SK-N-SH (cell line): ENCODE data around the gene TNIP2. TPM values are rescaled to one million over a fixed set of nuclear protein-coding genes. Genes with fewer than 3 reads are reported as not detected.

ENCODE experiments used
- CTCF ChIA-PET: fragments of 300-600, 350-600 bp; formaldehyde crosslinking; extraction: SDS; loops from one replicate; lab custom pipeline; 2021; lab: Yijun Ruan, JAX
- POLR2A ChIA-PET: fragments of 350-600 bp; sonication (Branson Sonifier 250); formaldehyde crosslinking; extraction: SDS; loops from one replicate; lab custom pipeline; 2020; ENCODE audit warnings: antibody characterized with exemption, inconsistent platforms; lab: Yijun Ruan, JAX
- DNase-seq: peaks from one replicate; pipeline ENCODE4 v3.0.0; 2012
- H2AFZ ChIP-seq: fragments of 200-600 bp; sonication (generic); 2 replicates; pipeline ENCODE4 v1.8.1; 2016; ENCODE audit warnings: antibody characterized with exemption, mild to moderate bottlenecking, low read depth
- H3F3A ChIP-seq: fragments of 200-600 bp; sonication (generic); replicated peaks from 2 replicates; pipeline ENCODE3; 2016; ENCODE audit warnings: antibody characterized with exemption, mild to moderate bottlenecking; ENCODE audit not compliant: insufficient read depth
- H3K27ac ChIP-seq, 2 experiments: fragments of 200-500 bp in 1 of 2; fragments of 200-600 bp in 1 of 2; sonication (Bioruptor generic) in 1 of 2; sonication (generic), shearing (Covaris generic) in 1 of 2; 2 replicates each; pipeline versions ENCODE4 v1.5.1 to v1.6.1; 2014 to 2016; ENCODE audit warnings: low read depth in 2 of 2, inconsistent platforms in 1 of 2, low read length in 1 of 2, mild to moderate bottlenecking in 1 of 2, mixed read lengths in 1 of 2
- H3K27me3 ChIP-seq: fragments of 200-600 bp; sonication (generic), shearing (Covaris generic); 2 replicates; pipeline ENCODE4 v1.6.1; 2016; ENCODE audit warnings: mixed run types; ENCODE audit not compliant: insufficient read depth
- H3K36me3 ChIP-seq, 2 experiments: fragments of 200-500 bp in 1 of 2; fragments of 200-600 bp in 1 of 2; sonication (Bioruptor generic) in 1 of 2; sonication (generic) in 1 of 2; replicated peaks in 1 of 2; 2 replicates each; pipeline versions ENCODE3 to v1.5.1; 2014 to 2016; ENCODE audit warnings: low read length in 1 of 2, mild to moderate bottlenecking in 1 of 2; ENCODE audit not compliant: insufficient read depth in 2 of 2, control insufficient read depth in 1 of 2
- H3K4me1 ChIP-seq, 2 experiments: fragments of 200-500 bp in 1 of 2; fragments of 200-600 bp in 1 of 2; sonication (Bioruptor generic) in 1 of 2; sonication (generic), shearing (Covaris generic) in 1 of 2; 2 replicates each; pipeline versions ENCODE4 v1.5.1 to v1.6.1; 2014 to 2016; ENCODE audit warnings: low read depth in 1 of 2, low read length in 1 of 2, mixed run types in 1 of 2; ENCODE audit not compliant: insufficient read depth in 2 of 2, control insufficient read depth in 1 of 2
- H3K4me2 ChIP-seq: fragments of 200-600 bp; sonication (generic), shearing (Covaris generic); 2 replicates; pipeline ENCODE4 v1.6.1; 2017; ENCODE audit warnings: mixed run types
- H3K4me3 ChIP-seq, 2 experiments: fragments of 200-500 bp in 1 of 2; fragments of 200-600 bp in 1 of 2; sonication (Bioruptor generic) in 1 of 2; sonication (generic), shearing (Covaris generic) in 1 of 2; 2 replicates each; pipeline versions ENCODE4 v1.5.1 to v1.8.1; 2014 to 2016; ENCODE audit warnings: low read depth in 2 of 2, inconsistent platforms in 1 of 2, low read length in 1 of 2, mild to moderate bottlenecking in 1 of 2, mixed read lengths in 1 of 2, moderate library complexity in 1 of 2
- H3K79me2 ChIP-seq: fragments of 200-600 bp; sonication (generic); 2 replicates; pipeline ENCODE4 v1.8.1; 2017; ENCODE audit warnings: mild to moderate bottlenecking; ENCODE audit not compliant: insufficient read depth
- H3K9ac ChIP-seq: fragments of 200-600 bp; sonication (generic); 2 replicates; pipeline ENCODE4 v1.6.1; 2017; ENCODE audit warnings: mixed run types
- H3K9me2 ChIP-seq: fragments of 200-600 bp; sonication (generic); 2 replicates; pipeline ENCODE4 v1.6.1; 2017; ENCODE audit warnings: mixed run types
- H3K9me3 ChIP-seq: fragments of 200-600 bp; sonication (generic); 2 replicates; pipeline ENCODE4 v1.6.1; 2017; ENCODE audit warnings: mixed run types, mild to moderate bottlenecking, moderate library complexity
- H4K20me1 ChIP-seq: fragments of 200-600 bp; sonication (generic); 2 replicates; pipeline ENCODE4 v1.6.1; 2017; ENCODE audit warnings: mild to moderate bottlenecking, mixed run types; ENCODE audit not compliant: insufficient read depth
- EZH2phosphoT487 ChIP-seq: fragments of 200-600 bp; sonication (generic); IDR thresholded peaks from 2 replicates; pipeline ENCODE4 v1.6.1; 2017; ENCODE audit warnings: low read depth, mixed run types, mild to moderate bottlenecking, antibody characterized with exemption, moderate library complexity, borderline replicate concordance
- FOXJ3 ChIP-seq: sonication (generic); formaldehyde crosslinking; IDR thresholded peaks from 2 replicates; pipeline ENCODE4 v1.5.1; 2020; ENCODE audit warnings: mild to moderate bottlenecking, missing genetic modification reagents
- FOXM1 ChIP-seq: IDR thresholded peaks from 2 replicates; pipeline ENCODE4 v1.4.0; 2012; ENCODE audit warnings: low read depth, mild to moderate bottlenecking
- GABPA ChIP-seq: IDR thresholded peaks from 2 replicates; pipeline ENCODE4 v1.4.0; 2012; ENCODE audit warnings: low read depth, mild to moderate bottlenecking
- MXI1 ChIP-seq: IDR thresholded peaks from 2 replicates; pipeline ENCODE4 v1.6.1; 2012; ENCODE audit warnings: mild to moderate bottlenecking, low read depth, low read length, improper control_type of control experiment
- NRF1 ChIP-seq: IDR thresholded peaks from 2 replicates; pipeline ENCODE4 v1.6.1; 2012; ENCODE audit warnings: low read depth, mild to moderate bottlenecking, low read length
- RFX5 ChIP-seq: IDR thresholded peaks from 2 replicates; pipeline ENCODE4 v1.6.1; 2012; ENCODE audit warnings: mild to moderate bottlenecking, improper control_type of control experiment, low read length
- RXRA ChIP-seq: IDR thresholded peaks from 2 replicates; pipeline ENCODE4 v1.4.0; 2012; ENCODE audit warnings: low read depth, mild to moderate bottlenecking, borderline replicate concordance
- SIN3A ChIP-seq: IDR thresholded peaks from 2 replicates; pipeline ENCODE4 v1.6.1; 2012; ENCODE audit warnings: low read depth, mild to moderate bottlenecking, low read length, moderate library complexity, borderline replicate concordance
- TCF12 ChIP-seq: IDR thresholded peaks from 2 replicates; pipeline ENCODE4 v1.4.0; 2012
- WGBS: methylation state at CpG from one replicate; pipeline ENCODE4 v1.1.6; 2017; ENCODE audit warnings: low lambda C conversion rate; 5-methylcytosine and 5-hydroxymethylcytosine counted together
- polyA plus RNA-seq, 3 experiments: library from polyadenylated mRNA; depleted of rRNA; stranded (reverse); fragments of >200 nt; gene quantifications; 2 replicates each; pipeline ENCODE4 v1.2.3, GENCODE V29; 2012
- TF ChIP-seq, protein P1 (sequence below): IDR thresholded peaks from 2 replicates; pipeline ENCODE4 v1.6.1; 2012; ENCODE audit warnings: mild to moderate bottlenecking, low read depth, low read length, moderate library complexity
- TF ChIP-seq, protein P2 (sequence below): IDR thresholded peaks from 2 replicates; pipeline ENCODE4 v1.4.0; 2012; ENCODE audit warnings: low read depth

TNIP2 gene
- polyA plus RNA-seq, 1 of the 3 experiments (the other 2 are of a cell fraction) = 78.9 TPM

DNA sequence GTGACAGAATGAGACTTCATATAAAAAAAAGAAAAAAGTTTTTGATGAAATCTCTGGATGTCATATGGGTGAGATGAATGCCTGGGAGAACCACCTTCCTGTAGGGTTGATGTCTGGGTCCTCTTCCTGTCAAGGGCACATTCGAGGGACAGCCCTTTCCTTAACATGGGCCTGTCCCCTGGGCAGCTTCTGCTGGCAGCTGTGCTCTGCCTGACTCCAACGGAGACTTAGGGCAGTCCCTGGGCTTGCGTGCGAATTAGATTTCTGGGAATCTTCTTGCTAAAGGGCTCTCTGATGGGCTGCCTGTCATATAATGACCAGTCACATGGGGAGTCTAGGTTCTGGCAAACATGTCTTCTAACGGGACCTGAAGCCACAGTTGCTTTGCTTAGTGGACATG, 40.7 kb downstream of the TNIP2 start:
- Histone ChIP-seq H3K9ac (no peak overlapping the region), H3K9me2 (no peaks in the 10 kb centered on the region), H4K20me1 (0 out of 2 replicates have a peak, but pooled peaks cover 8% of the 10 kb centered on the region), H3K27me3 (no peaks in the 10 kb centered on the region), H3K79me2 (peaks cover 43% of the 10 kb centered on the region; the same call in 1 of the 2 replicates), H3K4me2 (no peak overlapping the region), H3K9me3 (peaks cover 6% of the 10 kb centered on the region), H3K4me1 (peaks cover 0 to 12% of the 10 kb centered on the region in 2 experiments; a peak in 1 of 4 replicates), H3K27ac (no peak overlapping the region), H3K4me3 (no peak overlapping the region)
- 50% methylated on average over 2 of the region's 5 CpGs for WGBS
- TF ChIP-seq SIN3A = no peak
- no peak for TF ChIP-seq TCF12
- TF ChIP-seq EZH2phosphoT487 = no peak
- TF ChIP-seq FOXJ3 (CRISPR knock-in tag) = no peak
- TF ChIP-seq, protein P1, sequence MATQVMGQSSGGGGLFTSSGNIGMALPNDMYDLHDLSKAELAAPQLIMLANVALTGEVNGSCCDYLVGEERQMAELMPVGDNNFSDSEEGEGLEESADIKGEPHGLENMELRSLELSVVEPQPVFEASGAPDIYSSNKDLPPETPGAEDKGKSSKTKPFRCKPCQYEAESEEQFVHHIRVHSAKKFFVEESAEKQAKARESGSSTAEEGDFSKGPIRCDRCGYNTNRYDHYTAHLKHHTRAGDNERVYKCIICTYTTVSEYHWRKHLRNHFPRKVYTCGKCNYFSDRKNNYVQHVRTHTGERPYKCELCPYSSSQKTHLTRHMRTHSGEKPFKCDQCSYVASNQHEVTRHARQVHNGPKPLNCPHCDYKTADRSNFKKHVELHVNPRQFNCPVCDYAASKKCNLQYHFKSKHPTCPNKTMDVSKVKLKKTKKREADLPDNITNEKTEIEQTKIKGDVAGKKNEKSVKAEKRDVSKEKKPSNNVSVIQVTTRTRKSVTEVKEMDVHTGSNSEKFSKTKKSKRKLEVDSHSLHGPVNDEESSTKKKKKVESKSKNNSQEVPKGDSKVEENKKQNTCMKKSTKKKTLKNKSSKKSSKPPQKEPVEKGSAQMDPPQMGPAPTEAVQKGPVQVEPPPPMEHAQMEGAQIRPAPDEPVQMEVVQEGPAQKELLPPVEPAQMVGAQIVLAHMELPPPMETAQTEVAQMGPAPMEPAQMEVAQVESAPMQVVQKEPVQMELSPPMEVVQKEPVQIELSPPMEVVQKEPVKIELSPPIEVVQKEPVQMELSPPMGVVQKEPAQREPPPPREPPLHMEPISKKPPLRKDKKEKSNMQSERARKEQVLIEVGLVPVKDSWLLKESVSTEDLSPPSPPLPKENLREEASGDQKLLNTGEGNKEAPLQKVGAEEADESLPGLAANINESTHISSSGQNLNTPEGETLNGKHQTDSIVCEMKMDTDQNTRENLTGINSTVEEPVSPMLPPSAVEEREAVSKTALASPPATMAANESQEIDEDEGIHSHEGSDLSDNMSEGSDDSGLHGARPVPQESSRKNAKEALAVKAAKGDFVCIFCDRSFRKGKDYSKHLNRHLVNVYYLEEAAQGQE = no peak
- no peak for TF ChIP-seq RXRA
- no peak for TF ChIP-seq RFX5
- no peak for TF ChIP-seq FOXM1
- TF ChIP-seq NRF1 = no peak
- no peak for TF ChIP-seq MXI1
- TF ChIP-seq, all 33 proteins: peak for 0
- Histone ChIP-seq H3K36me3 (peaks cover 11 to 61% of the 10 kb centered on the region in 2 experiments), H3F3A (no peaks in the 10 kb centered on the region), H2AFZ (no peak overlapping the region)
- ChIA-PET CTCF (interaction anchor here (3.1 kb wide), 1 partner anchor 9 kb away, joined by 7 read pairs; no protein-coding TSS in a partner anchor), POLR2A (no interaction called here)
- DNase-seq = no peak

DNA sequence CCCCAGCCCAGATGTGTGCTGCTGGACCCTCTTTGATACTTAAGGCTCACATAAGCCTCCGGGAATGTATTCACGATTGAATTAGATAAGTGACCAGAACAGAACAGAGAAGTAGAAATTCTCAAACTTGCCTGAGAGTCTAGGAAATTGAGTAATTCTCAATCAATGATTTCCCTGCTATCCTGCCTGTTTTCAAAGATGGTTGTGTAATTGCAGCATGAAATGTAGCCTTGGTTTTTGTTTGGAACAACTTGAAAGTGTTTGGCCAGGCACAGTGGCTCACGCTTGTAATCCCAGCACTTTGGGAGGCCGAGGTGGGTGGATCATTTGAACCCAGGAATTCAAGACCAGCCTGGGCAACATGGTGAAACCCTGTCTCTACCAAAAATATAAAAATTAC, 41.2 kb downstream of the TNIP2 start:
- no peak overlapping the region for H3K4me2 ChIP-seq
- no peak overlapping the region; a peak in 1 of 4 replicates for H3K27ac ChIP-seq
- H3K9me2 ChIP-seq = no peaks in the 10 kb centered on the region
- ChIA-PET POLR2A (no interaction called here), CTCF (interaction anchor here (3.1 kb wide), 1 partner anchor 10 kb away, joined by 7 read pairs; no protein-coding TSS in a partner anchor)
- H3K27me3 ChIP-seq = no peaks in the 10 kb centered on the region
- peaks cover 11 to 56% of the 10 kb centered on the region in 2 experiments for H3K36me3 ChIP-seq
- no peak overlapping the region for H2AFZ ChIP-seq
- WGBS = 89% methylated on average over 4 of the region's 4 CpGs
- DNase-seq = no peak
- H3K79me2 ChIP-seq = peaks cover 46% of the 10 kb centered on the region; the same call in 1 of the 2 replicates
- H3F3A ChIP-seq = no peaks in the 10 kb centered on the region
- H3K9me3 ChIP-seq = peaks cover 6% of the 10 kb centered on the region
- peaks cover 0 to 12% of the 10 kb centered on the region in 2 experiments; a peak in 1 of 4 replicates for H3K4me1 ChIP-seq
- TF ChIP-seq, protein P2, sequence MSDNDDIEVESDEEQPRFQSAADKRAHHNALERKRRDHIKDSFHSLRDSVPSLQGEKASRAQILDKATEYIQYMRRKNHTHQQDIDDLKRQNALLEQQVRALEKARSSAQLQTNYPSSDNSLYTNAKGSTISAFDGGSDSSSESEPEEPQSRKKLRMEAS = no peak
- TF ChIP-seq GABPA = no peak
- H4K20me1 ChIP-seq = 0 out of 2 replicates have a peak, but pooled peaks cover 8% of the 10 kb centered on the region
- H3K9ac ChIP-seq = no peak overlapping the region
- no peak overlapping the region for H3K4me3 ChIP-seq
